Measurements from ENCODE around the gene KNDC1. TPM values are rescaled to one million over a fixed set of nuclear protein-coding genes. Genes with fewer than 3 reads are reported as not detected.

Gene KNDC1
- total and polyA plus RNA-seq, 12 donors = 1.0 to 93.4 (median 39.0) TPM

GRCh38 chr10:133129859-133130495 lies 30.0 kb upstream of the KNDC1 start:
- 58 to 65% (median 61%) methylated on average over 11 to 20 of the region's 20 CpGs for WGBS, 4 donors
- Histone ChIP-seq H3K27ac (no peak overlapping the region), H3K4me3 (no peak overlapping the region), H3K9me3 (replicated peaks in 1 of 3) (no peaks in the 10 kb centered on the region), H3K4me1 (replicated peaks in 1 of 2) (no peaks in the 10 kb centered on the region), H3K27me3 (no peaks in the 10 kb centered on the region), H3K36me3 (replicated peaks in 1 of 2) (no peaks in the 10 kb centered on the region)
- no peak for TF ChIP-seq CTCF (IDR thresholded peaks at IDR 0.05)
- no peak for TF ChIP-seq POLR2A (IDR thresholded peaks at IDR 0.05)
- peak in 1 of 7 donors; percentile 10 for DNase-seq
- intact Hi-C loops (cut with DNase I) = loop anchor here in 1 of 2 donors (5.0 kb wide), 1 partner anchor 188 kb away; the partner anchor contains the start of gene CFAP46

GRCh38 chr10:133130602-133131001 lies 29.4 kb upstream of the KNDC1 start:
- WGBS, 4 donors = 73 to 84% (median 80%) methylated on average over 11 of the region's 11 CpGs
- Histone ChIP-seq H3K9me3 (replicated peaks in 1 of 3) (no peaks in the 10 kb centered on the region), H3K4me1 (replicated peaks in 1 of 2) (no peaks in the 10 kb centered on the region), H3K27ac (no peak overlapping the region), H3K27me3 (no peaks in the 10 kb centered on the region), H3K4me3 (no peak overlapping the region), H3K36me3 (replicated peaks in 1 of 2) (no peaks in the 10 kb centered on the region)
- peak in 1 of 7 donors; percentile 5 for DNase-seq
- intact Hi-C loops (cut with DNase I) = no loop called here
- TF ChIP-seq POLR2A (IDR thresholded peaks at IDR 0.05) (no peak), CTCF (IDR thresholded peaks at IDR 0.05) (no peak)

- Histone ChIP-seq H3K27ac (no peak overlapping the region), H3K36me3 (replicated peaks in 1 of 2) (no peaks in the 10 kb centered on the region), H3K9me3 (replicated peaks in 1 of 3) (no peaks in the 10 kb centered on the region), H3K27me3 (no peaks in the 10 kb centered on the region), H3K4me1 (replicated peaks in 1 of 2) (no peaks in the 10 kb centered on the region), H3K4me3 (no peak overlapping the region)
- DNase-seq = peak in 2 of 7 donors; percentile 12 to 47
- WGBS, 4 donors = 68 to 79% (median 72%) methylated on average over 6 to 18 of the region's 18 CpGs
- intact Hi-C loops (cut with DNase I) = no loop called here
- TF ChIP-seq POLR2A (IDR thresholded peaks at IDR 0.05) (no peak), CTCF (IDR thresholded peaks at IDR 0.05) (no peak)
These were observed 29.0 kb upstream of the KNDC1 start for GRCh38 chr10:133131053-133131452.

- DNase-seq = peak in 2 of 7 donors; percentile 10 to 49
- 78 to 89% (median 84%) methylated on average over 38 to 41 of the region's 41 CpGs for WGBS, 4 donors
- H3K36me3 ChIP-seq (replicated peaks in 1 of 2) = no peaks in the 10 kb centered on the region
- no peak overlapping the region for H3K27ac ChIP-seq
- H3K9me3 ChIP-seq (replicated peaks in 1 of 3) = no peaks in the 10 kb centered on the region
- TF ChIP-seq POLR2A (IDR thresholded peaks at IDR 0.05) = no peak
- TF ChIP-seq CTCF (IDR thresholded peaks at IDR 0.05) = no peak
- no peaks in the 10 kb centered on the region for H3K4me1 ChIP-seq (replicated peaks in 1 of 2)
- H3K4me3 ChIP-seq = no peak overlapping the region
- no peaks in the 10 kb centered on the region for H3K27me3 ChIP-seq
- intact Hi-C loops (cut with DNase I) = no loop called here
These were observed 28.1 kb upstream of the KNDC1 start for GRCh38 chr10:133131734-133132472.

All from adrenal gland (tissue), 12 donors.